HL-60/S4 treated with phorbol 12-myristate 13-acetate at 8.2 ng/mL for 4 days and 3 days (cell line): ENCODE data around the gene PIAS4.

ENCODE experiments used
- in situ Hi-C: fragments of 300-500 bp; cut with MboI; formaldehyde crosslinking; loops from 2 replicates; pipeline ENCODE4 v1.15.0; 2022; ENCODE audit warnings: low sequenced_read_pairs

PIAS4 gene

GRCh38 chr19:4042064-4042730 is 34.7 kb downstream of the PIAS4 start:
- in situ Hi-C loops: no loop called here

- in situ Hi-C loops: no loop called here
These were observed 35.2 kb downstream of the PIAS4 start for GRCh38 chr19:4042731-4043082.

- in situ Hi-C loops: no loop called here
These were observed 35.9 kb downstream of the PIAS4 start for GRCh38 chr19:4043401-4043800.

GRCh38 chr19:4043966-4044715 is 36.6 kb downstream of the PIAS4 start:
- in situ Hi-C loops: no loop called here

GRCh38 chr19:4044990-4045465 is 37.5 kb downstream of the PIAS4 start:
- in situ Hi-C loops: no loop called here

- in situ Hi-C loops: no loop called here
These were observed 38.2 kb downstream of the PIAS4 start for GRCh38 chr19:4045597-4046361.

- in situ Hi-C loops: no loop called here
These were observed 38.8 kb downstream of the PIAS4 start for GRCh38 chr19:4046362-4046691.

GRCh38 chr19:4046946-4047683 is 39.6 kb downstream of the PIAS4 start:
- in situ Hi-C loops: no loop called here

GRCh38 chr19:4049432-4049831 is 41.9 kb downstream of the PIAS4 start:
- in situ Hi-C loops: no loop called here

- in situ Hi-C loops: no loop called here
These were observed 43.9 kb downstream of the PIAS4 start for GRCh38 chr19:4051175-4052101.

GRCh38 chr19:4052114-4052992 is 44.8 kb downstream of the PIAS4 start:
- in situ Hi-C loops: no loop called here

GRCh38 chr19:4052993-4053422 is 45.5 kb downstream of the PIAS4 start:
- in situ Hi-C loops: no loop called here

GRCh38 chr19:4053423-4054324 is 46.1 kb downstream of the PIAS4 start:
- in situ Hi-C loops: no loop called here

- in situ Hi-C loops: no loop called here
These were observed 47.1 kb downstream of the PIAS4 start for GRCh38 chr19:4054441-4055208.

- in situ Hi-C loops: no loop called here
These were observed 47.6 kb downstream of the PIAS4 start for GRCh38 chr19:4055209-4055552.

- in situ Hi-C loops: no loop called here
These were observed 50.6 kb downstream of the PIAS4 start for GRCh38 chr19:4057931-4058692.
